ENCODE data around the gene ELOB.

DNA sequence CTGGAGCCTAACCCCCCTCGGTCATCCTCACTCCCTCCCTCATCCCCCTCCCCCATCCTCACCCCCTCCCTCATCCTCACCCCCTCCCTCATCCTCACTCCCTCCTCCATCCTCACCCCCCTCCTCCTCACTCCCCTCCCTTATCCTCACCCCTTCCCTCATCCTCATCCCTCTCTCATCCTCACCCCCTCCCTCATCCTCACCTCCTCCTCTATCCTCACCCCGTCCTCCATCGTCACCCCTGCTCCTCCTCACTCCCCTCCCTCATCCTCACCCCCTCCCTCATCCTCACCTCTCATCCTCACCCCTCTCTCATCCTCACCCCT is 9.7 kb upstream of the ELOB start:
- TF ChIP-seq, protein P1, sequence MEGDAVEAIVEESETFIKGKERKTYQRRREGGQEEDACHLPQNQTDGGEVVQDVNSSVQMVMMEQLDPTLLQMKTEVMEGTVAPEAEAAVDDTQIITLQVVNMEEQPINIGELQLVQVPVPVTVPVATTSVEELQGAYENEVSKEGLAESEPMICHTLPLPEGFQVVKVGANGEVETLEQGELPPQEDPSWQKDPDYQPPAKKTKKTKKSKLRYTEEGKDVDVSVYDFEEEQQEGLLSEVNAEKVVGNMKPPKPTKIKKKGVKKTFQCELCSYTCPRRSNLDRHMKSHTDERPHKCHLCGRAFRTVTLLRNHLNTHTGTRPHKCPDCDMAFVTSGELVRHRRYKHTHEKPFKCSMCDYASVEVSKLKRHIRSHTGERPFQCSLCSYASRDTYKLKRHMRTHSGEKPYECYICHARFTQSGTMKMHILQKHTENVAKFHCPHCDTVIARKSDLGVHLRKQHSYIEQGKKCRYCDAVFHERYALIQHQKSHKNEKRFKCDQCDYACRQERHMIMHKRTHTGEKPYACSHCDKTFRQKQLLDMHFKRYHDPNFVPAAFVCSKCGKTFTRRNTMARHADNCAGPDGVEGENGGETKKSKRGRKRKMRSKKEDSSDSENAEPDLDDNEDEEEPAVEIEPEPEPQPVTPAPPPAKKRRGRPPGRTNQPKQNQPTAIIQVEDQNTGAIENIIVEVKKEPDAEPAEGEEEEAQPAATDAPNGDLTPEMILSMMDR (conservative IDR thresholded peaks at IDR 0.05) = no peak
- no peak for TF ChIP-seq ZFX (IDR thresholded peaks at IDR 0.05)
